Liver (tissue), 9 donors: ENCODE data around the gene PCDHGA9. TPM values are rescaled to one million over a fixed set of nuclear protein-coding genes. Genes with fewer than 3 reads are reported as not detected.
A peak's percentile ranks its signal among the peaks of the same experiment; 100 is the strongest.
"Not testable (repeated sequence)": the region's sequence is repeated elsewhere in the genome, so short reads cannot be mapped to it uniquely, and the experiment has no call there.

Experiments
- DNase-seq: peaks from one replicate; pipeline ENCODE4 v3.0.0-alpha.2; 2017; ENCODE audit warnings: low spot score
- H3K27ac ChIP-seq, 2 donors: one replicate each; pipeline ENCODE4 v1.7.0; 2013; ENCODE audit warnings: inconsistent platforms in 2 of 2, low read length in 2 of 2, control low read depth in 1 of 2, low read depth in 1 of 2, mild to moderate bottlenecking in 1 of 2
- H3K27me3 ChIP-seq, 4 donors: one replicate each; pipeline versions ENCODE4 v1.6.1 to v1.7.0; 2013; ENCODE audit warnings: low read length in 3 of 4, inconsistent platforms in 1 of 4, mild to moderate bottlenecking in 1 of 4, moderate library complexity in 1 of 4; ENCODE audit not compliant: control insufficient read depth in 4 of 4, insufficient read depth in 4 of 4
- H3K36me3 ChIP-seq, 4 donors: one replicate each; pipeline versions ENCODE4 v1.6.1 to v1.7.0; 2013; ENCODE audit warnings: low read length in 3 of 4, mild to moderate bottlenecking in 3 of 4, low read depth in 1 of 4, moderate library complexity in 1 of 4; ENCODE audit not compliant: control insufficient read depth in 4 of 4, insufficient read depth in 3 of 4
- H3K4me1 ChIP-seq, 4 donors: one replicate each; pipeline versions ENCODE4 v1.6.1 to v1.7.0; 2013; ENCODE audit warnings: low read length in 3 of 4, mild to moderate bottlenecking in 3 of 4, moderate library complexity in 1 of 4; ENCODE audit not compliant: control insufficient read depth in 4 of 4, insufficient read depth in 4 of 4
- H3K4me3 ChIP-seq, 3 donors: one replicate each; pipeline versions ENCODE4 v1.6.1 to v1.7.0; 2013; ENCODE audit warnings: low read length in 3 of 3, control low read depth in 1 of 3, low read depth in 1 of 3, mild to moderate bottlenecking in 1 of 3
- H3K9ac ChIP-seq, 2 donors: one replicate each; pipeline ENCODE4 v1.7.0; 2013; ENCODE audit warnings: low read length in 2 of 2, mild to moderate bottlenecking in 2 of 2, moderate library complexity in 2 of 2, control low read depth in 1 of 2, low read depth in 1 of 2
- H3K9me3 ChIP-seq, 4 donors: one replicate each; pipeline versions ENCODE4 v1.6.1 to v1.7.0; 2013; ENCODE audit warnings: low read length in 3 of 4; ENCODE audit not compliant: control insufficient read depth in 4 of 4
- EGR1 ChIP-seq, 2 donors: IDR thresholded peaks; 2 replicates each; pipeline ENCODE4 v1.6.1; 2016 to 2018; ENCODE audit warnings: antibody characterized with exemption in 2 of 2, low read depth in 2 of 2
- GABPA ChIP-seq, 2 donors: IDR thresholded peaks in 1 of 2; conservative IDR thresholded peaks in 1 of 2; 2 replicates each; pipeline ENCODE4 v1.6.1; 2016; ENCODE audit warnings: antibody characterized with exemption in 2 of 2, mild to moderate bottlenecking in 1 of 2, moderate library complexity in 1 of 2
- NR2F2 ChIP-seq: IDR thresholded peaks from 2 replicates; pipeline ENCODE4 v1.6.1; 2016; ENCODE audit warnings: antibody characterized with exemption
- RAD21 ChIP-seq, 2 donors: IDR thresholded peaks; 2 replicates each; pipeline ENCODE4 v1.6.1; 2016; ENCODE audit warnings: antibody characterized with exemption in 2 of 2, mild to moderate bottlenecking in 2 of 2
- TAF1 ChIP-seq: conservative IDR thresholded peaks from 2 replicates; pipeline ENCODE4 v1.6.1; 2016; ENCODE audit warnings: antibody characterized with exemption, mild to moderate bottlenecking
- YY1 ChIP-seq: IDR thresholded peaks from 2 replicates; pipeline ENCODE4 v1.6.1; 2016; ENCODE audit warnings: antibody characterized with exemption, mild to moderate bottlenecking
- whole genome bisulfite sequencing: extraction: QIAGEN DNeasy Blood & Tissue Kit; methylation state at CpG from one replicate; pipeline ENCODE4 v1.1.7; 2013; 5-methylcytosine and 5-hydroxymethylcytosine counted together
- polyA plus RNA-seq, 2 donors: library from polyadenylated mRNA; stranded (reverse) in 1 of 2; unstranded in 1 of 2; fragments of 200-250 nt in 1 of 2; fragments of >200 nt in 1 of 2; fragmentation: Nextera tagmentation in 1 of 2; extraction: Ambion mirVana in 1 of 2; gene quantifications; one replicate each; pipeline versions ENCODE4 v1.2.1 to v1.2.3, GENCODE V29; 2013 to 2015
- total RNA-seq, 2 donors: library from RNA; depleted of rRNA; stranded (reverse); fragments of >200 nt; gene quantifications; one replicate each; pipeline ENCODE4 v1.2.3, GENCODE V29; 2014
- TF ChIP-seq, protein P1 (sequence below): fragments of 150-350 bp; IDR thresholded peaks from 2 replicates; pipeline ENCODE4 v1.5.1; 2017; ENCODE audit warnings: improper control_type of control experiment, low read depth, low read length; ENCODE audit not compliant: missing input control
- TF ChIP-seq, protein P2 (sequence below): IDR thresholded peaks from 2 replicates; pipeline ENCODE4 v1.6.1; 2016; ENCODE audit warnings: antibody characterized with exemption, mild to moderate bottlenecking
- TF ChIP-seq, protein P3 (sequence below): IDR thresholded peaks from 2 replicates; pipeline ENCODE4 v1.6.1; 2016; ENCODE audit warnings: antibody characterized with exemption
- donor health status: healthy.
- donor health status: healthy.
- donor health status: healthy.
- donor health status: healthy.
- donor health status: healthy.

Gene PCDHGA9
- total and polyA plus RNA-seq, 4 donors, result 0.11 to 2.8 (median 0.57) TPM

DNA sequence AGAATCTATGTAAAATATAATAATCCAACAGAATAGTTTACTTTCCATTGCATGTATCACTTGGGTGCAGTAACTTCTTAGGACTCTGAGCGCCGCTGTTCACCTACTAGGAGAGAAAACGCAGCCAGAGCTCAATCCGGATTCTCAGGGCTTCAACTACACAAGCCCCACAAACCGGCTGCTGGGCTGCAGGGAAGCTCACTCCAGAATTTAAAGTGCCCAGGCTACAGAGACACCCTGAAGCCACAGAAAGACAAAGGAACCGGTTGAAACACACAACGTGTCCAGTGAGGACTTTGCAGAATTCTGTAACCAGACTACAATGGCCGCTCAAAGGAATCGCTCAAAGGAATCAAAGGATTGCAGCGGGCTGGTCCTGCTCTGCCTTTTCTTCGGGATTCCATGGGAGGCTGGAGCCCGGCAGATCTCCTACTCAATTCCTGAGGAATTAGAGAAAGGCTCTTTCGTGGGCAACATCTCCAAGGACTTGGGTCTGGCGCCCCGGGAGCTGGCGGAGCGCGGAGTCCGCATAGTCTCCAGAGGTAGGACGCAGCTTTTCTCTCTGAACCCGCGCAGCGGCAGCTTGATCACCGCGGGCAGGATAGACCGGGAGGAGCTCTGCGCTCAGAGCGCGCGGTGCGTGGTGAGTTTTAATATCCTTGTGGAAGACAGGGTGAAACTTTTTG is 10.4 kb downstream of the PCDHGA9 start, which contains the start of gene PCDHGA10:
TSS of gene PCDHGA10 (plus strand) at position 134 of the 686 bp plus-strand sequence. CDS start at position 323, 189 bp downstream.
- H3K4me1 ChIP-seq, result peaks cover 0 to 6% (median 2%) of the 10 kb centered on the region in 4 donors
- peak within 1 kb of the TSS in 1 of 2 donors; percentile 33 for H3K9ac ChIP-seq
- peaks cover 0 to 2% (median 0%) of the 10 kb centered on the region in 4 donors for H3K27me3 ChIP-seq
- DNase-seq, result peak; percentile 50
- H3K9me3 ChIP-seq, result peaks cover 26 to 63% (median 27%) of the 10 kb centered on the region in 4 donors
- TF ChIP-seq YY1, result peak; percentile 72
- peak; percentile 81 for TF ChIP-seq RAD21 (IDR thresholded peaks at IDR 0.05)
- no peak for TF ChIP-seq TAF1
- no peak for TF ChIP-seq EGR1 (IDR thresholded peaks at IDR 0.05; ENCODE audit: low read depth in 2 of 2)
- TF ChIP-seq, protein P1, sequence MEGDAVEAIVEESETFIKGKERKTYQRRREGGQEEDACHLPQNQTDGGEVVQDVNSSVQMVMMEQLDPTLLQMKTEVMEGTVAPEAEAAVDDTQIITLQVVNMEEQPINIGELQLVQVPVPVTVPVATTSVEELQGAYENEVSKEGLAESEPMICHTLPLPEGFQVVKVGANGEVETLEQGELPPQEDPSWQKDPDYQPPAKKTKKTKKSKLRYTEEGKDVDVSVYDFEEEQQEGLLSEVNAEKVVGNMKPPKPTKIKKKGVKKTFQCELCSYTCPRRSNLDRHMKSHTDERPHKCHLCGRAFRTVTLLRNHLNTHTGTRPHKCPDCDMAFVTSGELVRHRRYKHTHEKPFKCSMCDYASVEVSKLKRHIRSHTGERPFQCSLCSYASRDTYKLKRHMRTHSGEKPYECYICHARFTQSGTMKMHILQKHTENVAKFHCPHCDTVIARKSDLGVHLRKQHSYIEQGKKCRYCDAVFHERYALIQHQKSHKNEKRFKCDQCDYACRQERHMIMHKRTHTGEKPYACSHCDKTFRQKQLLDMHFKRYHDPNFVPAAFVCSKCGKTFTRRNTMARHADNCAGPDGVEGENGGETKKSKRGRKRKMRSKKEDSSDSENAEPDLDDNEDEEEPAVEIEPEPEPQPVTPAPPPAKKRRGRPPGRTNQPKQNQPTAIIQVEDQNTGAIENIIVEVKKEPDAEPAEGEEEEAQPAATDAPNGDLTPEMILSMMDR, result peak; percentile 66
- 12% methylated on average over 31 of the region's 31 CpGs for WGBS
- H3K36me3 ChIP-seq, result no peaks in the 10 kb centered on the region
- peak within 1 kb of the TSS in 1 of 2 donors; percentile 44 for H3K27ac ChIP-seq
- H3K4me3 ChIP-seq, result peak within 1 kb of the TSS; percentile 38 to 83 (median 68)

DNA sequence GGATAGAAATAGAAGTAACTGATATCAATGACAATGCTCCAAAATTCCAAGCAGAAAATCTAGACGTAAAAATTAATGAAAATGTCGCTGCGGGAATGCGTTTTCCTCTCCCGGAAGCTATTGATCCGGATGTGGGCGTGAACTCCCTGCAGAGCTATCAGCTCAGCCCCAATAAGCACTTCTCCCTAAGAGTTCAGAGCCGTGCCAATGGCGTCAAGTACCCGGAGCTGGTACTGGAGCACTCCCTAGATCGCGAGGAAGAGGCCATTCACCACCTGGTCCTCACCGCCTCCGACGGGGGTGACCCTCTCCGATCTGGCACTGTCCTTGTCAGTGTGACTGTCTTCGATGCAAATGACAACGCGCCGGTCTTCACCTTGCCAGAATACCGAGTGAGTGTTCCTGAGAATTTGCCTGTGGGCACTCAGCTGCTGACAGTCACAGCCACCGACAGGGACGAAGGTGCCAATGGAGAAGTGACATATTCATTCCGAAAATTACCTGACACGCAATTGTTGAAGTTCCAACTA is 11.0 kb downstream of the PCDHGA9 start:
- peak in 1 of 2 donors; percentile 16 for TF ChIP-seq GABPA (IDR thresholded peaks at IDR 0.05 in 1 of 2, conservative IDR thresholded peaks at IDR 0.05 in 1 of 2)
- TF ChIP-seq, protein P2, sequence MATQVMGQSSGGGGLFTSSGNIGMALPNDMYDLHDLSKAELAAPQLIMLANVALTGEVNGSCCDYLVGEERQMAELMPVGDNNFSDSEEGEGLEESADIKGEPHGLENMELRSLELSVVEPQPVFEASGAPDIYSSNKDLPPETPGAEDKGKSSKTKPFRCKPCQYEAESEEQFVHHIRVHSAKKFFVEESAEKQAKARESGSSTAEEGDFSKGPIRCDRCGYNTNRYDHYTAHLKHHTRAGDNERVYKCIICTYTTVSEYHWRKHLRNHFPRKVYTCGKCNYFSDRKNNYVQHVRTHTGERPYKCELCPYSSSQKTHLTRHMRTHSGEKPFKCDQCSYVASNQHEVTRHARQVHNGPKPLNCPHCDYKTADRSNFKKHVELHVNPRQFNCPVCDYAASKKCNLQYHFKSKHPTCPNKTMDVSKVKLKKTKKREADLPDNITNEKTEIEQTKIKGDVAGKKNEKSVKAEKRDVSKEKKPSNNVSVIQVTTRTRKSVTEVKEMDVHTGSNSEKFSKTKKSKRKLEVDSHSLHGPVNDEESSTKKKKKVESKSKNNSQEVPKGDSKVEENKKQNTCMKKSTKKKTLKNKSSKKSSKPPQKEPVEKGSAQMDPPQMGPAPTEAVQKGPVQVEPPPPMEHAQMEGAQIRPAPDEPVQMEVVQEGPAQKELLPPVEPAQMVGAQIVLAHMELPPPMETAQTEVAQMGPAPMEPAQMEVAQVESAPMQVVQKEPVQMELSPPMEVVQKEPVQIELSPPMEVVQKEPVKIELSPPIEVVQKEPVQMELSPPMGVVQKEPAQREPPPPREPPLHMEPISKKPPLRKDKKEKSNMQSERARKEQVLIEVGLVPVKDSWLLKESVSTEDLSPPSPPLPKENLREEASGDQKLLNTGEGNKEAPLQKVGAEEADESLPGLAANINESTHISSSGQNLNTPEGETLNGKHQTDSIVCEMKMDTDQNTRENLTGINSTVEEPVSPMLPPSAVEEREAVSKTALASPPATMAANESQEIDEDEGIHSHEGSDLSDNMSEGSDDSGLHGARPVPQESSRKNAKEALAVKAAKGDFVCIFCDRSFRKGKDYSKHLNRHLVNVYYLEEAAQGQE, result no peak
- no peak for TF ChIP-seq NR2F2
- TF ChIP-seq, protein P3, sequence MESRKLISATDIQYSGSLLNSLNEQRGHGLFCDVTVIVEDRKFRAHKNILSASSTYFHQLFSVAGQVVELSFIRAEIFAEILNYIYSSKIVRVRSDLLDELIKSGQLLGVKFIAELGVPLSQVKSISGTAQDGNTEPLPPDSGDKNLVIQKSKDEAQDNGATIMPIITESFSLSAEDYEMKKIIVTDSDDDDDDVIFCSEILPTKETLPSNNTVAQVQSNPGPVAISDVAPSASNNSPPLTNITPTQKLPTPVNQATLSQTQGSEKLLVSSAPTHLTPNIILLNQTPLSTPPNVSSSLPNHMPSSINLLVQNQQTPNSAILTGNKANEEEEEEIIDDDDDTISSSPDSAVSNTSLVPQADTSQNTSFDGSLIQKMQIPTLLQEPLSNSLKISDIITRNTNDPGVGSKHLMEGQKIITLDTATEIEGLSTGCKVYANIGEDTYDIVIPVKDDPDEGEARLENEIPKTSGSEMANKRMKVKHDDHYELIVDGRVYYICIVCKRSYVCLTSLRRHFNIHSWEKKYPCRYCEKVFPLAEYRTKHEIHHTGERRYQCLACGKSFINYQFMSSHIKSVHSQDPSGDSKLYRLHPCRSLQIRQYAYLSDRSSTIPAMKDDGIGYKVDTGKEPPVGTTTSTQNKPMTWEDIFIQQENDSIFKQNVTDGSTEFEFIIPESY, result no peak
- DNase-seq, result no peak
- Histone ChIP-seq H3K4me3 (peak overlapping the region; percentile 38 to 83 (median 68)), H3K9ac (no peak overlapping the region), H3K27ac (peak overlapping the region in 1 of 2 donors; percentile 44), H3K36me3 (no peaks in the 10 kb centered on the region), H3K27me3 (peaks cover 0 to 2% (median 0%) of the 10 kb centered on the region in 4 donors), H3K9me3 (peaks cover 31 to 67% (median 32%) of the 10 kb centered on the region in 4 donors), H3K4me1 (peaks cover 0 to 6% (median 2%) of the 10 kb centered on the region in 4 donors)
- WGBS, result 14% methylated on average over 25 of the region's 25 CpGs

DNA sequence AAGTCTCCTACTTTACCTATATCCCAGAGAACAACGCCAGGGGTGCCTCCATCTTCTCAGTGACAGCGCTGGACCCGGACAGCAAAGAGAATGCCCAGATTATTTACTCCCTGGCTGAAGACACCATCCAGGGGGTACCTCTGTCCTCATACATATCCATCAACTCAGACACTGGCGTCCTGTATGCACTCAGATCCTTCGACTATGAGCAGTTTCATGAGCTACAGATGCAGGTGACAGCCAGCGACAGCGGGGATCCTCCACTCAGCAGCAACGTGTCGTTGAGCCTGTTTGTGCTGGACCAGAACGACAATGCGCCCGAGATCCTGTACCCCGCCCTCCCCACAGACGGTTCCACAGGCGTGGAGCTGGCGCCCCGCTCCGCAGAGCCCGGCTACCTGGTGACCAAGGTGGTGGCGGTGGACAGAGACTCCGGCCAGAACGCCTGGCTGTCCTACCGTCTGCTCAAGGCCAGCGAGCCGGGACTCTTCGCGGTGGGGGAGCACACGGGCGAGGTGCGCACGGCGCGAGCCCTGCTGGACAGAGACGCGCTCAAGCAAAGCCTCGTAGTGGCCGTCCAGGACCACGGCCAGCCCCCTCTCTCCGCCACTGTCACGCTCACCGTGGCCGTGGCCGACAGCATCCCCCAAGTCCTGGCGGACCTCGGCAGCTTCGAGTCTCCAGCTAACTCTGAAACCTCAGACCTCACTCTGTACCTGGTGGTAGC is 12.1 kb downstream of the PCDHGA9 start:
- not testable (repeated sequence) for DNase-seq, H3K4me1 ChIP-seq, H3K36me3 ChIP-seq, H3K9ac ChIP-seq, H3K27me3 ChIP-seq, H3K27ac ChIP-seq
- WGBS, result 51% methylated on average over 46 of the region's 46 CpGs
- H3K4me3 ChIP-seq, result peak overlapping the region in 2 of 3 donors; percentile 42 to 83
- H3K9me3 ChIP-seq, result peaks cover 35 to 67% (median 37%) of the 10 kb centered on the region in 4 donors

DNA sequence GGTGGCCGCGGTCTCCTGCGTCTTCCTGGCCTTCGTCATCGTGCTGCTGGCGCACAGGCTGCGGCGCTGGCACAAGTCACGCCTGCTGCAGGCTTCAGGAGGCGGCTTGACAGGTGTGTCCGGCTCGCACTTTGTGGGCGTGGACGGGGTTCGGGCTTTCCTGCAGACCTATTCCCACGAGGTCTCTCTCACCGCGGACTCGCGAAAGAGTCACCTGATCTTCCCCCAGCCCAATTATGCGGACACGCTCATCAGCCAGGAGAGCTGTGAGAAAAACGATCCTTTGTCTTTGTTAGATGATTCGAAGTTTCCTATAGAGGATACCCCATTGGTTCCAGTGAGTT is 12.7 kb downstream of the PCDHGA9 start:
- 48% methylated on average over 24 of the region's 24 CpGs for WGBS
- DNase-seq, result not testable (repeated sequence)

More for the DNA sequence above, 12.7 kb downstream of the PCDHGA9 start:
- H3K4me1 ChIP-seq, H3K36me3 ChIP-seq, H3K27me3 ChIP-seq, H3K27ac ChIP-seq, H3K9ac ChIP-seq, H3K4me3 ChIP-seq: not testable (repeated sequence)
- H3K9me3 ChIP-seq, result peaks cover 33 to 66% (median 36%) of the 10 kb centered on the region in 4 donors
